Common myeloid progenitor, CD34-positive (primary cell): ENCODE data around the gene KCNF1.
A peak's percentile ranks its signal among the peaks of the same experiment; 100 is the strongest.

Experiments
- CTCF ChIA-PET: fragments of 350-600 bp; sonication (Branson Sonifier 250); formaldehyde crosslinking; loops from one replicate; lab custom pipeline; 2021; ENCODE audit warnings: antibody characterized with exemption; lab: Charles Lee
- POLR2A ChIA-PET: fragments of 350-600 bp; sonication (Branson Sonifier 250); formaldehyde crosslinking; loops from one replicate; lab custom pipeline; 2021; ENCODE audit warnings: antibody characterized with exemption; lab: Charles Lee
- DNase-seq, 3 donors: peaks; one replicate each; pipeline versions ENCODE4 v3.0.0 to v3.0.0-alpha.2; 2013
- H3K27ac ChIP-seq, 2 experiments: 1 replicate in 1 of 2; 2 replicates in 1 of 2; pipeline ENCODE4 v1.7.0; 2013; ENCODE audit warnings: inconsistent platforms in 2 of 2, low read length in 2 of 2, mild to moderate bottlenecking in 2 of 2, low read depth in 1 of 2, moderate library complexity in 1 of 2; ENCODE audit not compliant: severe bottlenecking in 2 of 2, insufficient read depth in 1 of 2, poor library complexity in 1 of 2
- H3K27me3 ChIP-seq, 5 experiments: replicated peaks in 2 of 5; 1 replicate in 3 of 5; 2 replicates in 2 of 5; pipeline versions ENCODE4 v1.6.1 to v1.7.0; 2013; ENCODE audit warnings: low read length in 4 of 5, mild to moderate bottlenecking in 2 of 5, moderate library complexity in 2 of 5, inconsistent platforms in 1 of 5; ENCODE audit not compliant: insufficient read depth in 5 of 5, control insufficient read depth in 4 of 5
- H3K36me3 ChIP-seq, 4 experiments: 1 replicate in 2 of 4; 2 replicates in 2 of 4; pipeline versions ENCODE4 v1.6.1 to v1.7.0; 2013; ENCODE audit warnings: low read length in 3 of 4, control low read depth in 1 of 4, mild to moderate bottlenecking in 1 of 4; ENCODE audit not compliant: control insufficient read depth in 4 of 4, insufficient read depth in 4 of 4
- H3K4me1 ChIP-seq, 4 experiments: 1 replicate in 3 of 4; 2 replicates in 1 of 4; pipeline versions ENCODE4 v1.6.1 to v1.7.1; 2013; ENCODE audit warnings: low read length in 3 of 4, mild to moderate bottlenecking in 3 of 4, control low read depth in 1 of 4, inconsistent platforms in 1 of 4, moderate library complexity in 1 of 4; ENCODE audit not compliant: control insufficient read depth in 4 of 4, insufficient read depth in 4 of 4; ENCODE audit errors: control extremely low read depth in 1 of 4
- H3K4me3 ChIP-seq, 7 experiments: 1 replicate in 4 of 7; 2 replicates in 3 of 7; pipeline versions ENCODE4 v1.5.1 to v1.7.0; 2013; ENCODE audit warnings: mild to moderate bottlenecking in 7 of 7, low read length in 6 of 7, moderate library complexity in 6 of 7, inconsistent platforms in 2 of 7, low read depth in 2 of 7, control low read depth in 1 of 7; ENCODE audit not compliant: insufficient read depth in 4 of 7, control insufficient read depth in 1 of 7; ENCODE audit errors: extremely low read depth in 1 of 7
- H3K9me3 ChIP-seq, 5 experiments: 1 replicate in 4 of 5; 2 replicates in 1 of 5; pipeline versions ENCODE4 v1.6.1 to v1.7.1; 2013; ENCODE audit warnings: low read length in 4 of 5, mild to moderate bottlenecking in 2 of 5, inconsistent platforms in 1 of 5, low read depth in 1 of 5, moderate library complexity in 1 of 5; ENCODE audit not compliant: control insufficient read depth in 4 of 5, insufficient read depth in 2 of 5; ENCODE audit errors: control extremely low read depth in 1 of 5
- WGBS: methylation state at CpG from one replicate; pipeline ENCODE4 v1.1.5; 2013; ENCODE audit not compliant: insufficient coverage; 5-methylcytosine and 5-hydroxymethylcytosine counted together

Gene KCNF1

GRCh38 chr2:10940596-10940995 is 28.9 kb downstream of the KCNF1 start:
- ChIA-PET POLR2A (no interaction called here), CTCF (no interaction called here)
- DNase-seq: no peak
- Histone ChIP-seq H3K4me3 (no peak overlapping the region), H3K4me1 (no peaks in the 10 kb centered on the region), H3K36me3 (no peaks in the 10 kb centered on the region), H3K9me3 (peaks cover 0 to 11% (median 3%) of the 10 kb centered on the region in 5 experiments), H3K27ac (no peak overlapping the region), H3K27me3 (peaks cover 0 to 20% (median 0%) of the 10 kb centered on the region in 5 experiments)
- 100% methylated on average over 2 of the region's 2 CpGs for WGBS

GRCh38 chr2:10941383-10941782 is 29.6 kb downstream of the KCNF1 start:
- no peak overlapping the region for H3K27ac ChIP-seq
- peaks cover 0 to 27% (median 0%) of the 10 kb centered on the region in 5 experiments for H3K27me3 ChIP-seq
- H3K9me3 ChIP-seq: peaks cover 0 to 11% (median 3%) of the 10 kb centered on the region in 5 experiments
- ChIA-PET POLR2A (no interaction called here), CTCF (no interaction called here)
- H3K36me3 ChIP-seq: no peaks in the 10 kb centered on the region
- no peak for DNase-seq
- H3K4me3 ChIP-seq: no peak overlapping the region
- H3K4me1 ChIP-seq: no peaks in the 10 kb centered on the region
- 85% methylated on average over 3 of the region's 3 CpGs for WGBS

GRCh38 chr2:10944799-10945198 is 33.1 kb downstream of the KCNF1 start:
- 100% methylated on average over 4 of the region's 5 CpGs for WGBS
- Histone ChIP-seq H3K4me3 (no peak overlapping the region), H3K9me3 (peaks cover 0 to 3% (median 0%) of the 10 kb centered on the region in 5 experiments), H3K27ac (no peak overlapping the region), H3K4me1 (no peaks in the 10 kb centered on the region), H3K36me3 (no peaks in the 10 kb centered on the region), H3K27me3 (peaks cover 0 to 31% (median 5%) of the 10 kb centered on the region in 5 experiments)
- DNase-seq: no peak
- CTCF ChIA-PET: interaction anchor here (1.5 kb wide), 1 partner anchor 61 kb away, joined by 3 read pairs; no protein-coding TSS in a partner anchor
- POLR2A ChIA-PET: no interaction called here

- no peak overlapping the region for H3K27ac ChIP-seq
- no peak for DNase-seq
- H3K4me3 ChIP-seq: no peak overlapping the region
- CTCF ChIA-PET: no interaction called here
- H3K9me3 ChIP-seq: peaks cover 0 to 3% (median 0%) of the 10 kb centered on the region in 5 experiments
- no peaks in the 10 kb centered on the region for H3K36me3 ChIP-seq
- WGBS: 90% methylated on average over 6 of the region's 6 CpGs
- peaks cover 0 to 32% (median 5%) of the 10 kb centered on the region in 5 experiments for H3K27me3 ChIP-seq
- POLR2A ChIA-PET: no interaction called here
- H3K4me1 ChIP-seq: no peaks in the 10 kb centered on the region
These were observed 34.7 kb downstream of the KCNF1 start for GRCh38 chr2:10946394-10946793.

GRCh38 chr2:10947005-10947440 is 35.3 kb downstream of the KCNF1 start:
- H3K4me3 ChIP-seq: no peak overlapping the region
- ChIA-PET POLR2A (no interaction called here), CTCF (interaction anchor here (0.8 kb wide), 1 partner anchor 19 kb away, joined by 3 read pairs; no protein-coding TSS in a partner anchor)
- peaks cover 0 to 33% (median 5%) of the 10 kb centered on the region in 5 experiments for H3K27me3 ChIP-seq
- H3K4me1 ChIP-seq: no peaks in the 10 kb centered on the region
- peaks cover 0 to 3% (median 0%) of the 10 kb centered on the region in 5 experiments for H3K9me3 ChIP-seq
- no peak overlapping the region for H3K27ac ChIP-seq
- peak in 2 of 3 donors; percentile 24 to 45 for DNase-seq
- H3K36me3 ChIP-seq: no peaks in the 10 kb centered on the region
- 40% methylated on average over 7 of the region's 10 CpGs for WGBS

- WGBS: 95% methylated on average over 10 of the region's 11 CpGs
- POLR2A ChIA-PET: no interaction called here
- peaks cover 0 to 33% (median 5%) of the 10 kb centered on the region in 5 experiments for H3K27me3 ChIP-seq
- no peaks in the 10 kb centered on the region for H3K36me3 ChIP-seq
- no peak overlapping the region for H3K4me3 ChIP-seq
- H3K9me3 ChIP-seq: peaks cover 0 to 3% (median 0%) of the 10 kb centered on the region in 5 experiments
- no peak for DNase-seq
- no peak overlapping the region for H3K27ac ChIP-seq
- CTCF ChIA-PET: interaction anchor here (0.6 to 0.8 kb wide), 2 partner anchors 20 to 1765 kb away, joined by 3 read pairs; no protein-coding TSS in a partner anchor
- no peaks in the 10 kb centered on the region for H3K4me1 ChIP-seq
These were observed 35.9 kb downstream of the KCNF1 start for GRCh38 chr2:10947446-10948187.

GRCh38 chr2:10948188-10948564 is 36.4 kb downstream of the KCNF1 start:
- Histone ChIP-seq H3K27me3 (peaks cover 0 to 29% (median 5%) of the 10 kb centered on the region in 5 experiments), H3K36me3 (no peaks in the 10 kb centered on the region), H3K9me3 (peaks cover 0 to 3% (median 0%) of the 10 kb centered on the region in 5 experiments), H3K4me1 (no peaks in the 10 kb centered on the region), H3K4me3 (no peak overlapping the region), H3K27ac (no peak overlapping the region)
- no peak for DNase-seq
- CTCF ChIA-PET: interaction anchor here (0.6 kb wide), 1 partner anchor 1765 kb away, joined by 3 read pairs; no protein-coding TSS in a partner anchor
- WGBS: 98% methylated on average over 6 of the region's 7 CpGs
- POLR2A ChIA-PET: no interaction called here
